Liver (tissue), 3 donors: Measurements from ENCODE around the gene CD164L2.
"Not testable (repeated sequence)": the region's sequence is repeated elsewhere in the genome, so short reads cannot be mapped to it uniquely, and the experiment has no call there.

Experiments used
- ATF3 ChIP-seq: IDR thresholded peaks from 2 replicates; pipeline ENCODE4 v1.6.1; 2016; ENCODE audit warnings: antibody characterized with exemption
- CTCF ChIP-seq: fragments of 150-350 bp; IDR thresholded peaks from 2 replicates; pipeline ENCODE4 v1.5.1; 2017; ENCODE audit warnings: improper control_type of control experiment, low read depth, low read length; ENCODE audit not compliant: missing input control
- FOXA1 ChIP-seq: IDR thresholded peaks from 2 replicates; pipeline ENCODE4 v1.6.1; 2016; ENCODE audit warnings: antibody characterized with exemption
- RAD21 ChIP-seq, 2 donors: IDR thresholded peaks; 2 replicates each; pipeline ENCODE4 v1.6.1; 2016; ENCODE audit warnings: antibody characterized with exemption in 2 of 2, mild to moderate bottlenecking in 2 of 2
- YY1 ChIP-seq: IDR thresholded peaks from 2 replicates; pipeline ENCODE4 v1.6.1; 2016; ENCODE audit warnings: antibody characterized with exemption, mild to moderate bottlenecking
- donor health status: healthy.
- donor health status: healthy.

GRCh38 chr1:27405598-27406361 lies 22.6 kb upstream of the CD164L2 start:
- TF ChIP-seq CTCF; RAD21 (IDR thresholded peaks at IDR 0.05); YY1; ATF3; FOXA1: not testable (repeated sequence)
